OCI-LY7 (cell line): ENCODE results near the gene TRIM54. TPM values are rescaled to one million over a fixed set of nuclear protein-coding genes. Genes with fewer than 3 reads are reported as not detected.

ENCODE experiments used
- BruUV-seq: library from RNA; stranded (reverse); fragments of 400-500 nt; replicated peaks from 2 replicates; lab custom pipeline; 2021; lab: Mats Ljungman, UMichigan
- CTCF ChIA-PET: fragments of 300-600 bp; sonication (Branson Sonifier 250); formaldehyde crosslinking; loops from one replicate; lab custom pipeline; 2022; ENCODE audit warnings: antibody characterized with exemption; ENCODE audit not compliant: unreplicated experiment; lab: Charles Lee
- POLR2A ChIA-PET: fragments of 300-600 bp; sonication (Branson Sonifier 250); formaldehyde crosslinking; loops from one replicate; lab custom pipeline; 2022; ENCODE audit warnings: antibody characterized with exemption; lab: Charles Lee
- DNase-seq: peaks from one replicate; pipeline ENCODE4 v3.0.0-alpha.2; 2015; ENCODE audit warnings: low spot score
- H2AFZ ChIP-seq: fragments of 200-600 bp; sonication (generic), shearing (Covaris generic); 2 replicates; pipeline ENCODE4 v1.6.1; 2014; ENCODE audit warnings: mild to moderate bottlenecking, antibody characterized with exemption, low read length, moderate library complexity
- H3K27ac ChIP-seq: fragments of 200-600 bp; sonication (generic); 2 replicates; pipeline ENCODE4 v1.5.1; 2014; ENCODE audit warnings: mixed run types, low read depth, mild to moderate bottlenecking, moderate library complexity, low read length, inconsistent platforms; ENCODE audit not compliant: poor library complexity, severe bottlenecking
- H3K36me3 ChIP-seq: fragments of 200-600 bp; sonication (generic); 2 replicates; pipeline ENCODE4 v1.6.1; 2014; ENCODE audit warnings: mild to moderate bottlenecking, antibody characterized with exemption, low read length, moderate library complexity, mixed read lengths; ENCODE audit not compliant: insufficient read depth
- H3K4me1 ChIP-seq: fragments of 200-600 bp; sonication (generic); 2 replicates; pipeline ENCODE4 v1.5.1; 2014; ENCODE audit warnings: mild to moderate bottlenecking, low read length; ENCODE audit not compliant: insufficient read depth, poor library complexity, severe bottlenecking
- H3K4me2 ChIP-seq: fragments of 200-600 bp; sonication (generic); 2 replicates; pipeline ENCODE4 v1.6.1; 2014; ENCODE audit warnings: mild to moderate bottlenecking, low read length
- H3K4me3 ChIP-seq: fragments of 200-600 bp; sonication (generic); 2 replicates; pipeline ENCODE4 v1.5.1; 2014; ENCODE audit warnings: mild to moderate bottlenecking, low read depth, low read length; ENCODE audit not compliant: poor library complexity, severe bottlenecking
- H3K79me2 ChIP-seq: fragments of 200-600 bp; sonication (generic); 2 replicates; pipeline ENCODE4 v1.6.1; 2016; ENCODE audit warnings: low read depth, mild to moderate bottlenecking, low read length, moderate library complexity, mixed read lengths; ENCODE audit not compliant: insufficient read depth
- H3K9me2 ChIP-seq: fragments of 200-600 bp; sonication (generic); 2 replicates; pipeline ENCODE4 v1.6.1; 2016; ENCODE audit warnings: mild to moderate bottlenecking, low read length, mixed read lengths; ENCODE audit not compliant: insufficient read depth
- H3K9me3 ChIP-seq: fragments of 200-600 bp; sonication (generic); 2 replicates; pipeline ENCODE4 v1.6.1; 2014; ENCODE audit warnings: mild to moderate bottlenecking, mixed run types, low read length, mixed read lengths
- H4K20me1 ChIP-seq: fragments of 200-600 bp; sonication (generic); 2 replicates; pipeline ENCODE4 v1.6.1; 2014; ENCODE audit warnings: mild to moderate bottlenecking, antibody characterized with exemption, low read length, moderate library complexity, mixed read lengths; ENCODE audit not compliant: insufficient read depth
- EZH2phosphoT487 ChIP-seq: fragments of 200-600 bp; sonication (generic); IDR thresholded peaks from 2 replicates; pipeline ENCODE4 v1.6.1; 2018; ENCODE audit warnings: low read depth, borderline replicate concordance, mild to moderate bottlenecking, mixed run types, antibody characterized with exemption, low read length, moderate library complexity, mixed read lengths
- intact Hi-C: fragments of 100-400 bp; cut with micrococcal nuclease; formaldehyde crosslinking; loops from one replicate; pipeline ENCODE4 v1.10.0; 2022; ENCODE audit not compliant: unreplicated experiment
- total RNA-seq, 2 experiments: library from RNA; depleted of rRNA in 1 of 2; stranded (reverse); fragments of >200 nt in 1 of 2; shearing (Covaris generic) in 1 of 2; gene quantifications; 2 replicates each; pipeline ENCODE4 v1.2.3, GENCODE V29; 2014 to 2022
- TF ChIP-seq, protein P1 (sequence below): fragments of 200-600 bp; sonication (generic); conservative IDR thresholded peaks from 2 replicates; pipeline ENCODE4 v1.5.1; 2014; ENCODE audit warnings: mild to moderate bottlenecking, antibody characterized with exemption, low read length, moderate library complexity, mixed read lengths

The TRIM54 gene
- total RNA-seq, 2 experiments from 2014 or later = 6.4 to 18.8 TPM

- Histone ChIP-seq H3K9me3 (no peaks in the 10 kb centered on the region), H3K4me1 (peaks cover 14% of the 10 kb centered on the region), H3K79me2 (peaks cover 71% of the 10 kb centered on the region), H2AFZ (no peak overlapping the region), H3K9me2 (no peaks in the 10 kb centered on the region), H3K4me3 (no peak overlapping the region), H3K27ac (no peak overlapping the region), H4K20me1 (no peaks in the 10 kb centered on the region), H3K36me3 (peaks cover 41% of the 10 kb centered on the region), H3K4me2 (no peak overlapping the region)
- ChIA-PET CTCF (no interaction called here), POLR2A (interaction anchor here (0.6 kb wide), 3 partner anchors 236 to 385 kb away, joined by 3 to 4 read pairs (median 3); no protein-coding TSS in a partner anchor)
- no peak for DNase-seq
- TF ChIP-seq, protein P1, sequence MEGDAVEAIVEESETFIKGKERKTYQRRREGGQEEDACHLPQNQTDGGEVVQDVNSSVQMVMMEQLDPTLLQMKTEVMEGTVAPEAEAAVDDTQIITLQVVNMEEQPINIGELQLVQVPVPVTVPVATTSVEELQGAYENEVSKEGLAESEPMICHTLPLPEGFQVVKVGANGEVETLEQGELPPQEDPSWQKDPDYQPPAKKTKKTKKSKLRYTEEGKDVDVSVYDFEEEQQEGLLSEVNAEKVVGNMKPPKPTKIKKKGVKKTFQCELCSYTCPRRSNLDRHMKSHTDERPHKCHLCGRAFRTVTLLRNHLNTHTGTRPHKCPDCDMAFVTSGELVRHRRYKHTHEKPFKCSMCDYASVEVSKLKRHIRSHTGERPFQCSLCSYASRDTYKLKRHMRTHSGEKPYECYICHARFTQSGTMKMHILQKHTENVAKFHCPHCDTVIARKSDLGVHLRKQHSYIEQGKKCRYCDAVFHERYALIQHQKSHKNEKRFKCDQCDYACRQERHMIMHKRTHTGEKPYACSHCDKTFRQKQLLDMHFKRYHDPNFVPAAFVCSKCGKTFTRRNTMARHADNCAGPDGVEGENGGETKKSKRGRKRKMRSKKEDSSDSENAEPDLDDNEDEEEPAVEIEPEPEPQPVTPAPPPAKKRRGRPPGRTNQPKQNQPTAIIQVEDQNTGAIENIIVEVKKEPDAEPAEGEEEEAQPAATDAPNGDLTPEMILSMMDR = no peak
- no peak for TF ChIP-seq EZH2phosphoT487
- intact Hi-C loops = no loop called here
- no TSS peak for BruUV-seq
These were observed 65.4 kb downstream of the TRIM54 start for GRCh38 chr2:27347641-27348040.

DNA sequence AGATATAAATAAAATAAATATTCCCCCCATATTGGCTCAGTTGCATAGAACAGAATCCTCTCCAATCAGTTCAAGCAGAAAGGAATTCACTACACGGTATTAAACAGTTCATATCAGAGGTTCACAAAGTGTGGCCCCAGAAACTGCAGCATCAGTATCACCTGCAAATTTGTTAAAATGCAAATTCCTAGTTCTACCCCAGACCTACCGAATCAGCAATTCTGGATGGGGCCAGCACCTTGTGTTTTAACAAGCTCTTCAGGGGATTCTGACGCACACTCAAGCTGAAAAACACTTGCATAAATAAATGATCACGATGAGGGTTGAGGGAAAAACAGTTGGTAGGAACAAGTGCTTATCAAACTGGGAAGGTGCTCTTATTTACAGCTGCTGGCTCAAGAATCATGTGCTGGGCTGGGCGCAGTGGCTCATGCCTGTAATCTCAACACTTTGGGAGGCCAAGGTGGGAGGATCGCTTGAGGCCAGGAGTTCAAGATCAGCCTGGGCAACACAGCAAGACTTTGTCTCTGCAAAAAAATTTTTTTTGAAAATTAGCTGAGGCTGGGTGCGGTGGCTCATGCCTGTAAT is 68.0 kb downstream of the TRIM54 start:
- ChIA-PET CTCF (no interaction called here), POLR2A (interaction anchor here (0.7 kb wide), 1 partner anchor 36 kb away, joined by 3 read pairs; no protein-coding TSS in a partner anchor)
- no peak overlapping the region for H3K27ac ChIP-seq
- TF ChIP-seq, protein P1 = no peak
- no peak for TF ChIP-seq EZH2phosphoT487
- H4K20me1 ChIP-seq = 0 out of 2 replicates have a peak, but pooled peaks cover 4% of the 10 kb centered on the region
- BruUV-seq = no TSS peak
- intact Hi-C loops = no loop called here
- no peak overlapping the region for H3K4me2 ChIP-seq
- no peak overlapping the region for H3K4me3 ChIP-seq
- no peaks in the 10 kb centered on the region for H3K9me3 ChIP-seq
- peaks cover 20% of the 10 kb centered on the region; the same call in 1 of the 2 replicates for H3K36me3 ChIP-seq
- DNase-seq = no peak
- H3K4me1 ChIP-seq = peaks cover 21% of the 10 kb centered on the region
- H3K79me2 ChIP-seq = peaks cover 76% of the 10 kb centered on the region
- H2AFZ ChIP-seq = no peak overlapping the region
- no peaks in the 10 kb centered on the region for H3K9me2 ChIP-seq
